Measurements from ENCODE around the gene GOPC. TPM values are rescaled to one million over a fixed set of nuclear protein-coding genes. Genes with fewer than 3 reads are reported as not detected.

The GOPC gene
- total and polyA plus RNA-seq, 2 of the 13 experiments (the other 11 are each of a cell fraction or from before 2014, with no cell fraction given) = 20.9 to 41.5 TPM

DNA sequence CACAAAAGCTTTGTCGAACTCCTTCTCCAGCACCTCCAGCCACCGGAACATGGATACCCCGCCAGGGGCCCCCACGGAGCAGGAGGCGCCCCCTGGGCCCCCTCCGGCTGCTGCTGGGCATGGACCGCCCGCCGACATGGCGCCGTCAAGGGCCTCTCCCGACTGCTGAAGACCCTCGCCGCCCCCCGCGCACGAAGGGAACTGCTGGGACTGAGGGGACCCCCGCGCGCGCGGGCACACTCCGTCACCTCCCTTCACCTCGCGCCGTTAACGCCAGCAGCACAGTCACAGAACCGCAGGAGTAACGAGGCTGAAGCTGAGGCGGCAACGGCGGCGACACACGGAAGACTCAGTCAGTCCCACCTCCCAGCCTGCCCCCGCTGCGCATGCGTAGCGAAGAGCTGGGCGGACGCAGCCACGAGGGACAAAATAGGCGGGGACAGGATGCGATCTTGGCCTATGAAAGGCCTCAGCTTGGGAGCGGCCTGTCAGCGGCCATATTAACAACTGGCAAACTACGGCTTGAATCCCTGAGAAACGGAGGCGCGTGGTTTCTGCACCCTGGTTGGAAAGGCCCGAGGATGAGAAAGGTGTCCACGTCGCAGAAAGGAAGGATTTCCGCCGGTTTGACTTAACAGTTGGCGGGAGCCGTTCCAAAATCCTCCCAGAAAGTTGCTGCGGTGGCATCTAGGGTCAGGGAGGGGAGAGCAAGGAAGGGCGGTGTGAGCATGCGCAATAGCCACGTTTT is at the start of gene GOPC (continued):
- TF ChIP-seq ZNF629 (CRISPR knock-in tag; conservative IDR thresholded peaks at IDR 0.05) (peak; percentile 56), RARA (CRISPR knock-in tag; IDR thresholded peaks at IDR 0.05) (peak; percentile 58), ZNF143 (CRISPR knock-in tag; IDR thresholded peaks at IDR 0.05) (peak; percentile 79), MTA1 (CRISPR knock-in tag; IDR thresholded peaks at IDR 0.05; ENCODE audit: borderline replicate concordance) (peak; percentile 86), TOPORS (CRISPR knock-in tag; IDR thresholded peaks at IDR 0.05) (peak; percentile 35; the same call in 1 of the 2 replicates), HDAC6 (IDR thresholded peaks at IDR 0.05; ENCODE audit: low read depth, low read length) (no peak), ZNF775 (CRISPR knock-in tag; IDR thresholded peaks at IDR 0.05; ENCODE audit: borderline replicate concordance) (0 out of 2 replicates have a peak, but pooled peaks have one; percentile 73), KMT2B (CRISPR knock-in tag; IDR thresholded peaks at IDR 0.05) (peak; percentile 97), ZNF850 (CRISPR knock-in tag; conservative IDR thresholded peaks at IDR 0.05) (peak; percentile 94; the same call in 1 of the 2 replicates), ESRRA (CRISPR knock-in tag; IDR thresholded peaks at IDR 0.05; ENCODE audit: low read depth) (peak; percentile 60), ZNF207 (IDR thresholded peaks at IDR 0.05; ENCODE audit: borderline replicate concordance) (no peak), ZNF484 (CRISPR knock-in tag; IDR thresholded peaks at IDR 0.05; ENCODE audit: borderline replicate concordance, low read depth) (peak; percentile 63; the same call in 1 of the 2 replicates), HIVEP1 (CRISPR knock-in tag; IDR thresholded peaks at IDR 0.05) (peak; percentile 93)
- TF ChIP-seq, protein P1, sequence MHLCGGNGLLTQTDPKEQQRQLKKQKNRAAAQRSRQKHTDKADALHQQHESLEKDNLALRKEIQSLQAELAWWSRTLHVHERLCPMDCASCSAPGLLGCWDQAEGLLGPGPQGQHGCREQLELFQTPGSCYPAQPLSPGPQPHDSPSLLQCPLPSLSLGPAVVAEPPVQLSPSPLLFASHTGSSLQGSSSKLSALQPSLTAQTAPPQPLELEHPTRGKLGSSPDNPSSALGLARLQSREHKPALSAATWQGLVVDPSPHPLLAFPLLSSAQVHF (CRISPR knock-in tag; IDR thresholded peaks at IDR 0.05) = peak; percentile 96; the same call in 1 of the 2 replicates
- TF ChIP-seq, protein P2, sequence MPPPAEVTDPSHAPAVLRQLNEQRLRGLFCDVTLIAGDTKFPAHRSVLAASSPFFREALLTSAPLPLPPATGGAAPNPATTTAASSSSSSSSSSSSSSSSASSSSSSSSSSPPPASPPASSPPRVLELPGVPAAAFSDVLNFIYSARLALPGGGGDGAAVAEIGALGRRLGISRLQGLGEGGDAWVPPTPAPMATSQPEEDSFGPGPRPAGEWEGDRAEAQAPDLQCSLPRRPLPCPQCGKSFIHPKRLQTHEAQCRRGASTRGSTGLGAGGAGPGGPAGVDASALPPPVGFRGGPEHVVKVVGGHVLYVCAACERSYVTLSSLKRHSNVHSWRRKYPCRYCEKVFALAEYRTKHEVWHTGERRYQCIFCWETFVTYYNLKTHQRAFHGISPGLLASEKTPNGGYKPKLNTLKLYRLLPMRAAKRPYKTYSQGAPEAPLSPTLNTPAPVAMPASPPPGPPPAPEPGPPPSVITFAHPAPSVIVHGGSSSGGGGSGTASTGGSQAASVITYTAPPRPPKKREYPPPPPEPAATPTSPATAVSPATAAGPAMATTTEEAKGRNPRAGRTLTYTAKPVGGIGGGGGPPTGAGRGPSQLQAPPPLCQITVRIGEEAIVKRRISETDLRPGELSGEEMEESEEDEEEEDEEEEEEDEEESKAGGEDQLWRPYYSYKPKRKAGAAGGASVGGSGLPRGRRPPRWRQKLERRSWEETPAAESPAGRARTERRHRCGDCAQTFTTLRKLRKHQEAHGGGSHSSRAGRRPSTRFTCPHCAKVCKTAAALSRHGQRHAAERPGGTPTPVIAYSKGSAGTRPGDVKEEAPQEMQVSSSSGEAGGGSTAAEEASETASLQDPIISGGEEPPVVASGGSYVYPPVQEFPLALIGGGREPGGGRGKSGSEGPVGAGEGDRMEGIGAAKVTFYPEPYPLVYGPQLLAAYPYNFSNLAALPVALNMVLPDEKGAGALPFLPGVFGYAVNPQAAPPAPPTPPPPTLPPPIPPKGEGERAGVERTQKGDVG (CRISPR knock-in tag; IDR thresholded peaks at IDR 0.05; ENCODE audit: borderline replicate concordance) = peak; percentile 96
- TF ChIP-seq, protein P3, sequence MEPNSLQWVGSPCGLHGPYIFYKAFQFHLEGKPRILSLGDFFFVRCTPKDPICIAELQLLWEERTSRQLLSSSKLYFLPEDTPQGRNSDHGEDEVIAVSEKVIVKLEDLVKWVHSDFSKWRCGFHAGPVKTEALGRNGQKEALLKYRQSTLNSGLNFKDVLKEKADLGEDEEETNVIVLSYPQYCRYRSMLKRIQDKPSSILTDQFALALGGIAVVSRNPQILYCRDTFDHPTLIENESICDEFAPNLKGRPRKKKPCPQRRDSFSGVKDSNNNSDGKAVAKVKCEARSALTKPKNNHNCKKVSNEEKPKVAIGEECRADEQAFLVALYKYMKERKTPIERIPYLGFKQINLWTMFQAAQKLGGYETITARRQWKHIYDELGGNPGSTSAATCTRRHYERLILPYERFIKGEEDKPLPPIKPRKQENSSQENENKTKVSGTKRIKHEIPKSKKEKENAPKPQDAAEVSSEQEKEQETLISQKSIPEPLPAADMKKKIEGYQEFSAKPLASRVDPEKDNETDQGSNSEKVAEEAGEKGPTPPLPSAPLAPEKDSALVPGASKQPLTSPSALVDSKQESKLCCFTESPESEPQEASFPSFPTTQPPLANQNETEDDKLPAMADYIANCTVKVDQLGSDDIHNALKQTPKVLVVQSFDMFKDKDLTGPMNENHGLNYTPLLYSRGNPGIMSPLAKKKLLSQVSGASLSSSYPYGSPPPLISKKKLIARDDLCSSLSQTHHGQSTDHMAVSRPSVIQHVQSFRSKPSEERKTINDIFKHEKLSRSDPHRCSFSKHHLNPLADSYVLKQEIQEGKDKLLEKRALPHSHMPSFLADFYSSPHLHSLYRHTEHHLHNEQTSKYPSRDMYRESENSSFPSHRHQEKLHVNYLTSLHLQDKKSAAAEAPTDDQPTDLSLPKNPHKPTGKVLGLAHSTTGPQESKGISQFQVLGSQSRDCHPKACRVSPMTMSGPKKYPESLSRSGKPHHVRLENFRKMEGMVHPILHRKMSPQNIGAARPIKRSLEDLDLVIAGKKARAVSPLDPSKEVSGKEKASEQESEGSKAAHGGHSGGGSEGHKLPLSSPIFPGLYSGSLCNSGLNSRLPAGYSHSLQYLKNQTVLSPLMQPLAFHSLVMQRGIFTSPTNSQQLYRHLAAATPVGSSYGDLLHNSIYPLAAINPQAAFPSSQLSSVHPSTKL (CRISPR knock-in tag; IDR thresholded peaks at IDR 0.05) = peak; percentile 72
- TF ChIP-seq, protein P4, sequence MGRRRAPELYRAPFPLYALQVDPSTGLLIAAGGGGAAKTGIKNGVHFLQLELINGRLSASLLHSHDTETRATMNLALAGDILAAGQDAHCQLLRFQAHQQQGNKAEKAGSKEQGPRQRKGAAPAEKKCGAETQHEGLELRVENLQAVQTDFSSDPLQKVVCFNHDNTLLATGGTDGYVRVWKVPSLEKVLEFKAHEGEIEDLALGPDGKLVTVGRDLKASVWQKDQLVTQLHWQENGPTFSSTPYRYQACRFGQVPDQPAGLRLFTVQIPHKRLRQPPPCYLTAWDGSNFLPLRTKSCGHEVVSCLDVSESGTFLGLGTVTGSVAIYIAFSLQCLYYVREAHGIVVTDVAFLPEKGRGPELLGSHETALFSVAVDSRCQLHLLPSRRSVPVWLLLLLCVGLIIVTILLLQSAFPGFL (CRISPR knock-in tag; IDR thresholded peaks at IDR 0.05) = peak; percentile 89; the same call in 1 of the 2 replicates
